Glutamatergic neuron (in vitro differentiated cells): ENCODE measurements around the gene SLC11A1. TPM values are rescaled to one million over a fixed set of nuclear protein-coding genes. Genes with fewer than 3 reads are reported as not detected.
A peak's percentile ranks its signal among the peaks of the same experiment; 100 is the strongest.

Experiments
- DNase-seq: peaks from one replicate; pipeline ENCODE4 v3.0.0; 2022
- H3K27ac Mint-ChIP-seq: one replicate; pipeline ENCODE4 v1.8.0; 2020; ENCODE audit warnings: mild to moderate bottlenecking, mixed read lengths, inconsistent platforms; ENCODE audit not compliant: unreplicated experiment
- H3K27me3 Mint-ChIP-seq: one replicate; pipeline ENCODE4 v1.8.0; 2020; ENCODE audit warnings: mild to moderate bottlenecking, moderate library complexity, mixed read lengths, inconsistent platforms; ENCODE audit not compliant: unreplicated experiment
- H3K36me3 Mint-ChIP-seq: one replicate; pipeline ENCODE4 v1.8.0; 2020; ENCODE audit warnings: mild to moderate bottlenecking, mixed read lengths, inconsistent platforms; ENCODE audit not compliant: unreplicated experiment
- H3K4me1 Mint-ChIP-seq: one replicate; pipeline ENCODE4 v1.8.0; 2020; ENCODE audit warnings: mild to moderate bottlenecking, low read depth, mixed read lengths, inconsistent platforms; ENCODE audit not compliant: unreplicated experiment
- H3K4me3 Mint-ChIP-seq: one replicate; pipeline ENCODE4 v1.8.0; 2020; ENCODE audit warnings: mild to moderate bottlenecking, mixed read lengths, inconsistent platforms; ENCODE audit not compliant: unreplicated experiment
- H3K9me3 Mint-ChIP-seq: one replicate; pipeline ENCODE4 v1.8.0; 2020; ENCODE audit warnings: mild to moderate bottlenecking, moderate library complexity, mixed read lengths, inconsistent platforms; ENCODE audit not compliant: unreplicated experiment
- total RNA-seq: library from RNA; stranded (reverse); fragmentation: NEBNext Ultra II Directional; extraction: Animal tissue kit (Norgen Biotek cat#: 25700); gene quantifications from one replicate; pipeline ENCODE4 v1.2.1, GENCODE V29; 2021; ENCODE audit not compliant: unreplicated experiment
- TF ChIP-seq, protein P1 (sequence below): fragments of 200-600 bp; sonication (generic); IDR thresholded peaks from one replicate; pipeline ENCODE4 v1.5.0; 2021; ENCODE audit not compliant: partially characterized antibody, unreplicated experiment

The SLC11A1 gene
- total RNA-seq, 1 donor from 2014 or later, result not detected

DNA sequence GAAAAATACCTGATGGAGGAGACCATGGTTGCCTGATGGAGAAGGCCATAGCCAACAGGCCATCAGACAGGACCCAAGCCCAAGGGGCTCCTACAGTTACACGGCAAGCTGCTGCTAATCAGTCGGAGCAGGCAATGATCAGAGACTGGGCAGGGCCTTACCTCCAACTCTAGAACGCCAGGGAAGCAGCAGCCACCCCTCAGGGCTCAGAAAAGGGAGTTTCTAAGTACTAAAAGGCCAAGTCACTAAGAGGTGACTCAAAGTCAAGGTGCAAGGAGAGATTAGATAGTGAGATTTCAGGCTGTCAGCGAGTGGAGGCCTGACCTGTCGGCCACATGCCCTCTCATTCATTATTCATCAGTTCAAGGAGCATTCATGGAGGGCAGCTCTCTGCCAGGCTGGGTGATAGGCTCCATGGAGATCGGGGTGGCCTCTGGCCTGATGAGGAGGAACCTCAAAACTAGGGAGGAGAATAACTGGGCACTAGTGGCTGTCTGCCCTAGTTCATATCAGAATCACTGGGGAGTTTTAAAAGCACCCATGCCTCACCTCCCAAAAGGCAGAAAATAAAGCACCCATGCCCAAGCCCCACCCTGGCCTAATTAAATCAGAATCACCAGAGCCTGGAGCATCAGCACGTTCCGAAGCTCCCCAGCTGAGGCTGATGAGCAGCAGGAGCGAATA, 40.5 kb downstream of the SLC11A1 start:
- Mint-ChIP-seq H3K27ac (no peak overlapping the region), H3K36me3 (no peaks in the 10 kb centered on the region), H3K4me3 (no peak overlapping the region), H3K9me3 (peaks cover 2% of the 10 kb centered on the region), H3K27me3 (peaks cover 5% of the 10 kb centered on the region), H3K4me1 (no peaks in the 10 kb centered on the region)
- DNase-seq, result no peak
- TF ChIP-seq, protein P1, sequence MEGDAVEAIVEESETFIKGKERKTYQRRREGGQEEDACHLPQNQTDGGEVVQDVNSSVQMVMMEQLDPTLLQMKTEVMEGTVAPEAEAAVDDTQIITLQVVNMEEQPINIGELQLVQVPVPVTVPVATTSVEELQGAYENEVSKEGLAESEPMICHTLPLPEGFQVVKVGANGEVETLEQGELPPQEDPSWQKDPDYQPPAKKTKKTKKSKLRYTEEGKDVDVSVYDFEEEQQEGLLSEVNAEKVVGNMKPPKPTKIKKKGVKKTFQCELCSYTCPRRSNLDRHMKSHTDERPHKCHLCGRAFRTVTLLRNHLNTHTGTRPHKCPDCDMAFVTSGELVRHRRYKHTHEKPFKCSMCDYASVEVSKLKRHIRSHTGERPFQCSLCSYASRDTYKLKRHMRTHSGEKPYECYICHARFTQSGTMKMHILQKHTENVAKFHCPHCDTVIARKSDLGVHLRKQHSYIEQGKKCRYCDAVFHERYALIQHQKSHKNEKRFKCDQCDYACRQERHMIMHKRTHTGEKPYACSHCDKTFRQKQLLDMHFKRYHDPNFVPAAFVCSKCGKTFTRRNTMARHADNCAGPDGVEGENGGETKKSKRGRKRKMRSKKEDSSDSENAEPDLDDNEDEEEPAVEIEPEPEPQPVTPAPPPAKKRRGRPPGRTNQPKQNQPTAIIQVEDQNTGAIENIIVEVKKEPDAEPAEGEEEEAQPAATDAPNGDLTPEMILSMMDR, result no peak

- TF ChIP-seq, protein P1, result no peak
- DNase-seq, result no peak
- Mint-ChIP-seq H3K27me3 (peaks cover 7% of the 10 kb centered on the region), H3K4me1 (no peaks in the 10 kb centered on the region), H3K4me3 (no peak overlapping the region), H3K27ac (no peak overlapping the region), H3K9me3 (peaks cover 2% of the 10 kb centered on the region), H3K36me3 (no peaks in the 10 kb centered on the region)
Observed at GRCh38 chr2:218423584-218423983, 41.5 kb downstream of the SLC11A1 start.

DNA sequence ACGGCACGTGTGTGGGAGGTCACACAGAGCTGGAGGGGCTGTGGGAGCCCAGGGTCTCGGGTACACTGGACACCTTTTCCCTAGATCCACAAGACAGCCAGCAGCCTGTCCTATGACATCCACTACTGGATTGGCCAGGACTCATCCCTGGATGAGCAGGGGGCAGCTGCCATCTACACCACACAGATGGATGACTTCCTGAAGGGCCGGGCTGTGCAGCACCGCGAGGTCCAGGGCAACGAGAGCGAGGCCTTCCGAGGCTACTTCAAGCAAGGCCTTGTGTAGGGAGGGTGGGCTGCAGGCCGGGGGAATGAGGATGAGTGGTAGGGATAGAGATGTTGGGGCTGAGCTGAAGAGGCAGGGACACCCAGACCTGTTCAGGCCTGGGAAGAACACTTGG, 43.5 kb downstream of the SLC11A1 start:
- Mint-ChIP-seq H3K36me3 (peaks cover 5% of the 10 kb centered on the region), H3K9me3 (peaks cover 2% of the 10 kb centered on the region), H3K27ac (no peak overlapping the region), H3K4me3 (no peak overlapping the region), H3K27me3 (peaks cover 7% of the 10 kb centered on the region), H3K4me1 (no peaks in the 10 kb centered on the region)
- DNase-seq, result no peak
- TF ChIP-seq, protein P1, result no peak

DNA sequence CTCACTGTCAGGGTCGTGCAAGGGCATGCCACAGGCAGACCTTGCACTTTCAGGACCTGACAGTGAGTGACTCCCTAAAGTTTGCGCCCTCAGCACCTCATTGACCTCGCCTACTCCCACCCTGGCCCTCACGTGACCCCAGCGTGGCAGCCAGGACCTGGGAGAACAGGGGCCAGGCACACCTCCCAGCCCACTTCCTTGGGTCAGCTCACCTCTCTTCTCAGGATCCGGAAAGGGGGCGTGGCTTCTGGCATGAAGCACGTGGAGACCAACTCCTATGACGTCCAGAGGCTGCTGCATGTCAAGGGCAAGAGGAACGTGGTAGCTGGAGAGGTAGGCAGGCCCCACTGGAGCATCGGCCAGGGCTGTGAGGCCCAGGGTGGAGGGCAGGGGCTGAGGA, 45.7 kb downstream of the SLC11A1 start:
- Mint-ChIP-seq H3K4me1 (no peaks in the 10 kb centered on the region), H3K27ac (no peak overlapping the region), H3K4me3 (no peak overlapping the region), H3K9me3 (no peaks in the 10 kb centered on the region), H3K27me3 (peaks cover 4% of the 10 kb centered on the region), H3K36me3 (peaks cover 5% of the 10 kb centered on the region)
- no peak for DNase-seq
- TF ChIP-seq, protein P1, result no peak

DNA sequence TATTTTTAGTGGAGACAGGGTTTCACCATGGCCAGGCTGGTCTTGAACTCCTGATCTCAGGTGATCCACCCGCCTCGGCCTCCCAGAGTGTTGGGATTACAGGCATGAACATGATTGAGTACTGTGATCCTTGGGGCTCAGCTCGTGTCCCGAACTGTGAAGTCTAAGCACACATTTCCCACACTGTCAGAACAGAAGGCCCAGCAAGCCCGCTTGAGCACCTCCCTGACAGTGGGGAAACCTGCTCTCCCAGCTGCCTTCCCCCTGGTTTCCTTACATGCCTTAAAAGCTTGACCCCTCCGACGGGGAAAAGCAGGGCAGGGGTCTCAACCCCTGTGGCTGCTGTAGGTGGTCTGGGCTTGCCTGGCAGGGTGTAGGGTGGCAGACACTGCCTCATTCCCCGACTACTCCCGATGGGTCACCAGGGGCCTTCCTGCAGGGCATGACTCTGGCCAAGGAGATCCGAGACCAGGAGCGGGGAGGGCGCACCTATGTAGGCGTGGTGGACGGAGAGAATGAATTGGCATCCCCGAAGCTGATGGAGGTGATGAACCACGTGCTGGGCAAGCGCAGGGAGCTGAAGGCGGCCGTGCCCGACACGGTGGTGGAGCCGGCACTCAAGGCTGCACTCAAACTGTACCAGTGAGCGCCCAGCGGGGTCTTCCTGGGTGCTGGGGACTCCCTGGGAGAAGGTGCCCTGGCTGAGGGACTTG, 46.9 kb downstream of the SLC11A1 start:
- TF ChIP-seq, protein P1, result no peak
- Mint-ChIP-seq H3K27me3 (peaks cover 4% of the 10 kb centered on the region), H3K36me3 (peaks cover 5% of the 10 kb centered on the region), H3K9me3 (no peaks in the 10 kb centered on the region), H3K4me3 (no peak overlapping the region), H3K4me1 (no peaks in the 10 kb centered on the region), H3K27ac (no peak overlapping the region)
- peak; percentile 6 for DNase-seq
